OCI-LY7 (cell line): ENCODE results near the gene CLPTM1. TPM values are rescaled to one million over a fixed set of nuclear protein-coding genes. Genes with fewer than 3 reads are reported as not detected.

Experiments
- BruUV-seq: library from RNA; stranded (reverse); fragments of 400-500 nt; replicated peaks from 2 replicates; lab custom pipeline; 2021; lab: Mats Ljungman, UMichigan
- CTCF ChIA-PET: fragments of 300-600 bp; sonication (Branson Sonifier 250); formaldehyde crosslinking; loops from one replicate; lab custom pipeline; 2022; ENCODE audit warnings: antibody characterized with exemption; ENCODE audit not compliant: unreplicated experiment; lab: Charles Lee
- POLR2A ChIA-PET: fragments of 300-600 bp; sonication (Branson Sonifier 250); formaldehyde crosslinking; loops from one replicate; lab custom pipeline; 2022; ENCODE audit warnings: antibody characterized with exemption; lab: Charles Lee
- DNase-seq: peaks from one replicate; pipeline ENCODE4 v3.0.0-alpha.2; 2015; ENCODE audit warnings: low spot score
- H2AFZ ChIP-seq: fragments of 200-600 bp; sonication (generic), shearing (Covaris generic); 2 replicates; pipeline ENCODE4 v1.6.1; 2014; ENCODE audit warnings: mild to moderate bottlenecking, antibody characterized with exemption, low read length, moderate library complexity
- H3K27ac ChIP-seq: fragments of 200-600 bp; sonication (generic); 2 replicates; pipeline ENCODE4 v1.5.1; 2014; ENCODE audit warnings: mixed run types, low read depth, mild to moderate bottlenecking, moderate library complexity, low read length, inconsistent platforms; ENCODE audit not compliant: poor library complexity, severe bottlenecking
- H3K36me3 ChIP-seq: fragments of 200-600 bp; sonication (generic); 2 replicates; pipeline ENCODE4 v1.6.1; 2014; ENCODE audit warnings: mild to moderate bottlenecking, antibody characterized with exemption, low read length, moderate library complexity, mixed read lengths; ENCODE audit not compliant: insufficient read depth
- H3K4me1 ChIP-seq: fragments of 200-600 bp; sonication (generic); 2 replicates; pipeline ENCODE4 v1.5.1; 2014; ENCODE audit warnings: mild to moderate bottlenecking, low read length; ENCODE audit not compliant: insufficient read depth, poor library complexity, severe bottlenecking
- H3K4me2 ChIP-seq: fragments of 200-600 bp; sonication (generic); 2 replicates; pipeline ENCODE4 v1.6.1; 2014; ENCODE audit warnings: mild to moderate bottlenecking, low read length
- H3K4me3 ChIP-seq: fragments of 200-600 bp; sonication (generic); 2 replicates; pipeline ENCODE4 v1.5.1; 2014; ENCODE audit warnings: mild to moderate bottlenecking, low read depth, low read length; ENCODE audit not compliant: poor library complexity, severe bottlenecking
- H3K79me2 ChIP-seq: fragments of 200-600 bp; sonication (generic); 2 replicates; pipeline ENCODE4 v1.6.1; 2016; ENCODE audit warnings: low read depth, mild to moderate bottlenecking, low read length, moderate library complexity, mixed read lengths; ENCODE audit not compliant: insufficient read depth
- H3K9me2 ChIP-seq: fragments of 200-600 bp; sonication (generic); 2 replicates; pipeline ENCODE4 v1.6.1; 2016; ENCODE audit warnings: mild to moderate bottlenecking, low read length, mixed read lengths; ENCODE audit not compliant: insufficient read depth
- H3K9me3 ChIP-seq: fragments of 200-600 bp; sonication (generic); 2 replicates; pipeline ENCODE4 v1.6.1; 2014; ENCODE audit warnings: mild to moderate bottlenecking, mixed run types, low read length, mixed read lengths
- H4K20me1 ChIP-seq: fragments of 200-600 bp; sonication (generic); 2 replicates; pipeline ENCODE4 v1.6.1; 2014; ENCODE audit warnings: mild to moderate bottlenecking, antibody characterized with exemption, low read length, moderate library complexity, mixed read lengths; ENCODE audit not compliant: insufficient read depth
- CTCF ChIP-seq: fragments of 200-600 bp; sonication (generic); conservative IDR thresholded peaks from 2 replicates; pipeline ENCODE4 v1.5.1; 2014; ENCODE audit warnings: mild to moderate bottlenecking, antibody characterized with exemption, low read length, moderate library complexity, mixed read lengths
- EZH2phosphoT487 ChIP-seq: fragments of 200-600 bp; sonication (generic); IDR thresholded peaks from 2 replicates; pipeline ENCODE4 v1.6.1; 2018; ENCODE audit warnings: low read depth, borderline replicate concordance, mild to moderate bottlenecking, mixed run types, antibody characterized with exemption, low read length, moderate library complexity, mixed read lengths
- intact Hi-C: fragments of 100-400 bp; cut with micrococcal nuclease; formaldehyde crosslinking; loops from one replicate; pipeline ENCODE4 v1.10.0; 2022; ENCODE audit not compliant: unreplicated experiment
- total RNA-seq, 2 experiments: library from RNA; depleted of rRNA in 1 of 2; stranded (reverse); fragments of >200 nt in 1 of 2; shearing (Covaris generic) in 1 of 2; gene quantifications; 2 replicates each; pipeline ENCODE4 v1.2.3, GENCODE V29; 2014 to 2022

The CLPTM1 gene
- total RNA-seq, 2 experiments from 2014 or later: 34.0 to 70.3 TPM

GRCh38 chr19:44975444-44975843 is 20.3 kb downstream of the CLPTM1 start:
- Histone ChIP-seq H3K9me3 (no peaks in the 10 kb centered on the region), H3K79me2 (peaks cover 6% of the 10 kb centered on the region; the same call in 1 of the 2 replicates), H2AFZ (no peak overlapping the region), H3K27ac (no peak overlapping the region), H4K20me1 (no peaks in the 10 kb centered on the region), H3K4me1 (no peaks in the 10 kb centered on the region), H3K36me3 (peaks cover 79% of the 10 kb centered on the region), H3K9me2 (no peaks in the 10 kb centered on the region), H3K4me2 (no peak overlapping the region), H3K4me3 (no peak overlapping the region)
- CTCF ChIA-PET: no interaction called here
- no TSS peak for BruUV-seq
- intact Hi-C loops: no loop called here
- DNase-seq: no peak
- POLR2A ChIA-PET: no interaction called here
- TF ChIP-seq EZH2phosphoT487 (no peak), CTCF (no peak)

GRCh38 chr19:44984005-44984404 is 28.8 kb downstream of the CLPTM1 start:
- TF ChIP-seq CTCF (no peak), EZH2phosphoT487 (no peak)
- ChIA-PET POLR2A (interaction anchor here (0.6 kb wide), 1 partner anchor 55 kb away, joined by 4 read pairs; no protein-coding TSS in a partner anchor), CTCF (no interaction called here)
- DNase-seq: no peak
- no TSS peak for BruUV-seq
- peaks cover 81% of the 10 kb centered on the region; the same call in 1 of the 2 replicates for H3K36me3 ChIP-seq
- H4K20me1 ChIP-seq: no peaks in the 10 kb centered on the region
- H3K79me2 ChIP-seq: no peaks in the 10 kb centered on the region
- no peak overlapping the region for H3K27ac ChIP-seq
- intact Hi-C loops: no loop called here
- H3K9me3 ChIP-seq: no peaks in the 10 kb centered on the region
- H3K4me1 ChIP-seq: peaks cover 8% of the 10 kb centered on the region
- H3K9me2 ChIP-seq: no peaks in the 10 kb centered on the region
- H3K4me3 ChIP-seq: no peak overlapping the region
- no peak overlapping the region for H2AFZ ChIP-seq
- H3K4me2 ChIP-seq: no peak overlapping the region

- no peaks in the 10 kb centered on the region for H3K79me2 ChIP-seq
- TF ChIP-seq CTCF: no peak
- no peak for TF ChIP-seq EZH2phosphoT487
- no peaks in the 10 kb centered on the region for H3K9me3 ChIP-seq
- no peak overlapping the region for H3K4me2 ChIP-seq
- no peak for DNase-seq
- no peak overlapping the region for H3K4me3 ChIP-seq
- ChIA-PET POLR2A (no interaction called here), CTCF (no interaction called here)
- peaks cover 84% of the 10 kb centered on the region for H3K36me3 ChIP-seq
- H3K27ac ChIP-seq: no peak overlapping the region
- no peak overlapping the region for H2AFZ ChIP-seq
- H4K20me1 ChIP-seq: no peaks in the 10 kb centered on the region
- H3K9me2 ChIP-seq: no peaks in the 10 kb centered on the region
- no TSS peak for BruUV-seq
- peaks cover 17% of the 10 kb centered on the region for H3K4me1 ChIP-seq
- intact Hi-C loops: no loop called here
Observed at GRCh38 chr19:44985445-44985844, 30.3 kb downstream of the CLPTM1 start.
